LNCaP clone FGC (cell line): ENCODE results near the gene NUP35.

ENCODE experiments used
- DNase-seq: peaks from one replicate; pipeline ENCODE4 v3.0.0-alpha.2; 2011; ENCODE audit warnings: low read depth
- H3K4me3 ChIP-seq: 2 replicates; pipeline ENCODE4 v1.5.1; 2011; ENCODE audit warnings: mild to moderate bottlenecking, low read depth, low read length, control low read depth
- TF ChIP-seq, protein P1 (sequence below): IDR thresholded peaks from 2 replicates; pipeline ENCODE4 v1.5.1; 2012; ENCODE audit warnings: mild to moderate bottlenecking; ENCODE audit not compliant: control insufficient read depth, insufficient read depth; ENCODE audit errors: extremely low read depth

The NUP35 gene

DNA sequence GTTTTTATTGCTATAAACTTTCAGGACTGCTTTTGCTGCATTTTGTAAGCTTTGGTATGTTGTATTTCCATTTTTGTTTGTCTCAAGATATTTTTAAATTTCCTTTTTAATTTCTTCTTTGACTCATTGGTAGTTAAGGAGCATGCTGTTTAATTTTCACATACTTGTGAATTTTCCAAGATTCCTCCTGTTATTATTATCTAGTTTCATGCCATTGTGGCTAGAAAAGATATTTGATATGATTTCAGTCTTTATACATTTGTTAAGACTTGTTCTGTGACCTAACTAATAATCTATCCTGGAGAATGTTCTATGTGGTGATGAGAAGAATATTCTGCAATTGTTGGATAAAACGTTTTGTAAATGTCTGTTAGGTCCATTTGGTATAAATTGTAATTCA is 62.1 kb downstream of the NUP35 start:
- TF ChIP-seq, protein P1, sequence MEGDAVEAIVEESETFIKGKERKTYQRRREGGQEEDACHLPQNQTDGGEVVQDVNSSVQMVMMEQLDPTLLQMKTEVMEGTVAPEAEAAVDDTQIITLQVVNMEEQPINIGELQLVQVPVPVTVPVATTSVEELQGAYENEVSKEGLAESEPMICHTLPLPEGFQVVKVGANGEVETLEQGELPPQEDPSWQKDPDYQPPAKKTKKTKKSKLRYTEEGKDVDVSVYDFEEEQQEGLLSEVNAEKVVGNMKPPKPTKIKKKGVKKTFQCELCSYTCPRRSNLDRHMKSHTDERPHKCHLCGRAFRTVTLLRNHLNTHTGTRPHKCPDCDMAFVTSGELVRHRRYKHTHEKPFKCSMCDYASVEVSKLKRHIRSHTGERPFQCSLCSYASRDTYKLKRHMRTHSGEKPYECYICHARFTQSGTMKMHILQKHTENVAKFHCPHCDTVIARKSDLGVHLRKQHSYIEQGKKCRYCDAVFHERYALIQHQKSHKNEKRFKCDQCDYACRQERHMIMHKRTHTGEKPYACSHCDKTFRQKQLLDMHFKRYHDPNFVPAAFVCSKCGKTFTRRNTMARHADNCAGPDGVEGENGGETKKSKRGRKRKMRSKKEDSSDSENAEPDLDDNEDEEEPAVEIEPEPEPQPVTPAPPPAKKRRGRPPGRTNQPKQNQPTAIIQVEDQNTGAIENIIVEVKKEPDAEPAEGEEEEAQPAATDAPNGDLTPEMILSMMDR = no peak
- no peak overlapping the region for H3K4me3 ChIP-seq
- DNase-seq = no peak

DNA sequence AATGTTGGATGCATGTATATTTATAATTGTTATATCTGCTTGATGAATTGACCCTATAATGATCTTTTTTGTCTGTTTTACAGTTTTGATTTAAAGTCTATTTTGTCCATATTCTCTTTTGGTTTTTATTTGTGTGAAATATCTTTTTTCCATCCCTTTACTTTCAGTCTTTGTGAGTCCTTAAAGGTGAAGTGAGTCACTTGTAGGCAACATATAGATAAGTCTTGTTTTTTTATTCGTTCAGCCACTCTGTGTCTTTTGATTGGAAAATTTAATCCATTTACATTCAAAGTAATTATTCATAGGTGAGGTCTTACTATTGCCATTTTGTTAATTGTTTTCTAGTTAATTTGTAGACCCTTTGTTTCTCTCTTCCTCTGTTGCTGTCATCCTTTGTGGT is 62.5 kb downstream of the NUP35 start:
- TF ChIP-seq, protein P1 = no peak
- H3K4me3 ChIP-seq = no peak overlapping the region
- DNase-seq = no peak

DNA sequence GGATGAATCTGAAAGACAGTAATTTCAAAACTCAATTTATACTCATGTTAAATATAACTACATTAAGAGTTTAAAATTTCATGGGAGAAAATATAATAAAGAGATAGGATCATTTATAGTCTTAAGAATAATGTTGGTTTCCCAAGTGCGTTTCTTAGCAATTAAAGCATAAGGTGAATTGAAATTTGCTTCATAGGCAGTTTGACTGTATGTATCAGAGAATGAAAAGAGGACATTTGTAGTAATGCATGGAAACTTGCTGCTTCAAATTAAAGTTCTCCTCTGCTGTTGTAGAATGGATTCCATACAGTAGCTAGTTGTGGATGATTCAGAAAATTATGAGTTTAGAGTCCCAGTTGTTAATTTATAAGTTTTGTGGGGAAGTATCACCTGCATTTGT is 68.1 kb downstream of the NUP35 start:
- TF ChIP-seq, protein P1 = no peak
- H3K4me3 ChIP-seq = no peak overlapping the region
- no peak for DNase-seq

DNA sequence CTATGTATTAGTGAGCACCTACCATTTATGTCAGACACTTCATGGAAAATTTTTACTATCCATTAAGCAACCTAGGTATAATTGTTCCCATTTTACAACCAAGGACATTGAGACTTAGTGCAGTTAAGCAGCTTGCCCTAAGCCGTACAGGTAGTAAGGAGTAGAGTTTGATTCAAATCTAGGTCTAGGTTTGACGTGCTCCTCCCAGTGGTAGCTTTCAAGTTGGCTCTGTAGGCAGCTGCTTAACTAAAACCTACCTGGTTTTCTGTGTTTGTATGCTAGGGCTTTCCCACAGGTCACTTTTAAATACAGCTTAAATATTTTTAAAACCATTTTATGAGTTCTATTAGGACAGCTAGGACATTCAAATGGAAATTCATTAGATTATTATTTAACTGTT is 69.7 kb downstream of the NUP35 start:
- DNase-seq = no peak
- TF ChIP-seq, protein P1 = no peak
- no peak overlapping the region for H3K4me3 ChIP-seq

DNA sequence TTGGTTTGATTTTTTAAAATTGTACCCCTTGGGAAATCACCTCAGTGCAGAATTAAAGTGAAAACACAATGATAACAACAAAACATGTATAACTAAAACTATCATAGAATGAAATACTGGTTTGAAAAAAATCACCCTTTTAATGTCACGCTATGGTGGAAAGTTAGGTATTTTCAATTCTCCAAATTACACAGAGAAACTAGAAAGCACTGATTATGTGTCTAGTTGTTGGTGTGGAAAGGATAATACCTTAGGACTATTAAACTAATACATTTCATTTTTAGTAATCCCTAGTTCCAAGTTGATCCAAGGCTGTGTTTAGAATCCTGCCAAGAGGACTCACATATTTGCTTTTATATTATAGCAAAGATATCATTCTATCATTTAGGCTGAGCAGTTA is 71.2 kb downstream of the NUP35 start:
- TF ChIP-seq, protein P1 = no peak
- DNase-seq = no peak
- H3K4me3 ChIP-seq = no peak overlapping the region

DNA sequence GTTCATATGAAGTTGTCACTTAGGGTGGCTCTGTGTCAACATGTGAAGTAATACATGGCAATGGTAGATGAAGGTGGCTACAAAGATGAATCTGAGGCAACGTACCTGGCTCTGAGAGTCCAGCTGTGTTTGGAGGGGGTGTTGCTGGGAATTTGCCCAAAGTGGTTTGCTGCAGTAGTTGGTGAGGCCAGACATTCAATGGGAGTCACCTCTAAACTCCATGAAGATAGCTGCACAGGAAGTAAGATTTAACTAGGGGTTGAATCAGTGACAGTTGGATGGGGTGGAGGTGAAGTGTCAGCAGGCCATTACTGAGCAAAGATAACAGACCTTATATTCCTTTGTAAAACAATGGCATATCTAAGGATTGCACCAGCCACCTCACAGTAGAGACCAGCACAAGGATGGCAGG is 71.8 kb downstream of the NUP35 start:
- TF ChIP-seq, protein P1 = no peak
- DNase-seq = no peak
- no peak overlapping the region for H3K4me3 ChIP-seq

DNA sequence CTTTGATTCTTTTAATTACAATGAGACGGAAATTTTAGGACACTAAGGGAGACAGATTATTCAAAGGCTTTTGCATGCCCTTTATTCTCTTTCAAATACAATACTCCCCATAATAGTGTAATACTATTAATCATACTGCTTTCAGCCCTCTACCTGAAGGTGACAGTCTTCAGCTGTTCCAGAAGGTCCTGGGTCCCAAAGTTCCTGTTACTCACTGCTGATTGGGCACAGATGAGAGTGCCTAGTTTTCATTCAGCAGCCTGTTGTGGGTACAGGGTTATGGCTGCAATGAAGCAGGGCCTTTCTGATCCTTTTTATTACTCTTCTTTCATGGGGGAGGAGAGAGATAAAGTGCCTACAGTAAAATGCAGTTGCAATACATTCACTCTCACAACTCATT is 80.2 kb downstream of the NUP35 start:
- TF ChIP-seq, protein P1 = no peak
- H3K4me3 ChIP-seq = no peak overlapping the region
- DNase-seq = no peak
